Fibroblast of skin of scalp (primary cell): Measurements from ENCODE around the gene DIP2C.

Source experiments
- DNase-seq: peaks from one replicate; pipeline ENCODE4 v3.0.0-alpha.2; 2013

Gene DIP2C

DNA sequence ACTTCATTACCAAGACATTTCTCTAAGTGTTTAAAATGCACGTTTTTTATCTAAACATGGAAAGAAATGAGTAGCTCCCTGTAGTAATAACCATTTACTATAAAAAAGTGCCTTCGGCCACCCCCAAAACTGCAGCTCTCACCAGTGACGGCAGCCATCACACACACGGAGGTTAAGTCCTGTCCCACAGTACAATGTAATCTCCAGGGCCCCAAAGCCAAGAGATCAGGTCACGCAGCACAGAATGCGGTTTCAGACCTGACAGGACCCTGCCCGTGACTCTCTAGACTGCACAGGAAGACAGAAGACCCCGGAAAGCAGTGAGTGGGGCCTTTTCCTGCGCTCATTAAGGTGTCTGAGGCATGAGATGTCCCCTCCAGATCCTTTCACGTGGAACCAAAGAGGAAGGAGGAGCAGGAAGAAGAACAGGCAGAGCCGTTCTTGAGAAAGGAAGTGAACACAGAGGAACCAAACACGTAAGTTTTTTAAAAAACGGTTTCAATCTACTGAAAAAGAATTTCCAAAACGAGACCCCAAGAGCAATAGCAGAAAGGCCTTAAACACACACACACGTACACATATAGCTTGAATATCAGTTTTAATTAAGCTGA lies 428.5 kb downstream of the DIP2C start:
- no peak for DNase-seq

DNA sequence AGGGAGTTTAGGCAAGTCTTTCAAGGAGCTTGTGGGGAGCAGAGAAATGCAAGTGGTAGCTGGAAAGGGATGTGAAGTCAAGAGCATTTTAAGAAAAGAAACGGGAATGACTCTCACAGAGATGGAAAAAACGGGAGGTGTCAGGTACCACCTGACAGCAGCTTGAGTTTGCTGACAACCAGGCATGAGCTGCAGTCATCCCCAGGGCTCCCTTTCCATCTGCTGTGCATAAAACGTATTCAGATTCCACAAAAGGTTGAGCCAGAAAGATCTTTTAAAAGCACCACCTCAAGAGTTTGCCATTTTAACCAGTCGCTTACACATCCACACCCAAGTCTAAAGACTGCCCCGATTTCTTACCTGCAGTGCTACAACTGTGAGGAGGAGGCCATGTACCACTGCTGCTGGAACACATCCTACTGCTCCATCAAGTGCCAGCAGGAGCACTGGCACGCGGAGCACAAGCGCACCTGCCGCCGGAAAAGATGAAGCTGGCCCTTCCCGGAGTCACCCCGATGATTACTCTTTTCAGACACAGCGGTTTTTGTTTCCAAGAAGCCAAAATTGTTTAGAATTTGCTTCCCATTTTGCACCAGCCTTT lies 437.4 kb downstream of the DIP2C start:
- DNase-seq, result no peak

DNA sequence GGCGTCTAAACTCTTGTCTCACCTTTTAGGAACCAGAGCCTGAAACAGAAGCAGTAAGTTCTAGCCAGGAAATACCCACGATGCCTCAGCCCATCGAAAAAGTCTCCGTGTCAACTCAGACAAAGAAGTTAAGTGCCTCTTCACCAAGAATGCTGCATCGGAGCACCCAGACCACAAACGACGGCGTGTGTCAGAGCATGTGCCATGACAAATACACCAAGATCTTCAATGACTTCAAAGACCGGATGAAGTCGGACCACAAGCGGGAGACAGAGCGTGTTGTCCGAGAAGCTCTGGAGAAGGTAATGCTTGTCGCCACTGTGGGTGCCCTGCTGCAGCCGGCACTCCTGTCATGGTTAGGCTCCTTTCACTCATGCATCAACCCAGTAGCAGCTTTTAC lies 441.2 kb downstream of the DIP2C start:
- no peak for DNase-seq

DNA sequence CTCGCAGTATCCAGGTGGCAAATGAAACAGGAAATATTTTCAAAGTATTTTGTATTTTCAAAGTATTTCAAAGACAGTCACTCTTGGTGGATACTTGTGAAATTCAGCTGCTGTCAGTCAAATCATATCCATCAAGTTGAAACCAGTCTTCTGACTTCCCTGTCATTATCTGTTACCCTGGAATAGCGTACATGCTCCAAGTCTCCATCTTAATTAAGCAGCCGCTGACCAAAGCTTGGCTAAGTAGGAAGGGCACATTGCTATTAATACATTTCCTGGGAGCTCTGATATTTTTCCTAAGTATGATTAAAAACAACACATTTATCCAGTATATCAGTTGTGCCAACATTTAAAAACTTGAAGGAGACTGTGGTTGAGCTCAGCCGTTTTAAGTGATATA lies 442.0 kb downstream of the DIP2C start:
- no peak for DNase-seq

DNA sequence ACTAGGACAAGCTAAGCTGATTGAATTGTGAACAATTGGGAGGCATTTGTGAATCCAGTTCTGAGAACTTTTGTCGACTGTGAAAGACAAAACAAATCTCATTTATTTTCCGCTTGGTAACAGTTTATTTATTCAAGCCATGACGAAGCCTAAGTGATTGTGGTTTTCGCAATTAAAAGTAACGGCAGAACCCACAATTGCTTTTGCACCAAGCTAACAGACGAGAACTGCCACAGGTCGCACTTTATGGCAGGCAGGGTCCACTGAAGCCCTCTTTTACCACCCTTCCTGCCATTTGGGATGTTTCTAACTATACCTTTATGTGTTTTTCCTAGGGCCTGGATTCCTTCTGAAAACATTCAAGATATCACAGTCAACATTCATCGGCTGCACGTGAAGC lies 443.0 kb downstream of the DIP2C start:
- no peak for DNase-seq

DNA sequence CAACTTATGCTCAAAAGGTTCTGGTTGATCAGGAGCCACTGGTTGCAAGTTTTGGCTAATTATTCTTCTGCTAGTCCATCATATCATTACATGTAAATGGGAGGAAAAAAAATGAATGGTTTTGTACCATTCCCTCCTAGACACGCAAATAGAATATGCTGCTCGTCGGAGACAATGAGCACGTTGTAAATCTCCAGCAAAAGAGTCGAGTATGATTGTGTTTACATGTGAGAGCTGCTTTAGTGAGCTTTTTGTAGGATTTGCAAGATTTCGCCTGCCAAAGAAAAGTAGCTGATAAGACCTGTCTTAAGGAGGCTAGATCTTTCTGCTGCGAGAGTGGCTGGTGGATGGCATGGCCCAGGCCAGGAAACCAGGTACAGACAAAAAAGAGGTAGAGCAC lies 445.2 kb downstream of the DIP2C start:
- DNase-seq, result no peak

DNA sequence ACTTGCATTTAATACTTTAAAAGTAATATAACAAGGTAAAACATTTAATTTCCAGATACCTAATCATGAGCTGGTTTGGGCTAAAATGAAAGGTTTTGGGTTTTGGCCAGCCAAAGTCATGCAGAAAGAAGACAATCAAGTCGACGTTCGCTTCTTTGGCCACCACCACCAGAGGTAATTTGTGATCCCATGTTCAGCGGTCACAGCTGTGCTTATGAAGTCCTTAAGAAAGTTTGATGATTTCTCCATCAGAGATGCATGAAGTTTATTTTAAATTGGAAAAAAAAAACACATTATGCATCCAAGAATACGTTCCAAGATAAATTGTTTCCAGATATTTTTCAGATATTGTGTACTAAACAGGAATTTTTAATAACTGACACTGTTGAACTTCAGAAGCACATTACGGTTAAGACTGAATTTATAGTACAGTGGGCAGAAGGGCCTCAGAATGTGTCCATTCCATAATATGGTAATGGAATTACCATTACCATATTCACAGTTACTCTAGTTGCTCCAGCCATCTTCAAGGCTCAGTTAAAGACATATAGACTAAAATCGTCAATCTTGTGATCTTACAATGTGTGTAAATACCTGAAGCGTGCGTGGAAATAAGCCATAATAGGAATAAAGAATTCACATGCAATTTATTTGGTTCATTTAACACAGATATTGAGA lies 447.4 kb downstream of the DIP2C start:
- DNase-seq, result no peak

DNA sequence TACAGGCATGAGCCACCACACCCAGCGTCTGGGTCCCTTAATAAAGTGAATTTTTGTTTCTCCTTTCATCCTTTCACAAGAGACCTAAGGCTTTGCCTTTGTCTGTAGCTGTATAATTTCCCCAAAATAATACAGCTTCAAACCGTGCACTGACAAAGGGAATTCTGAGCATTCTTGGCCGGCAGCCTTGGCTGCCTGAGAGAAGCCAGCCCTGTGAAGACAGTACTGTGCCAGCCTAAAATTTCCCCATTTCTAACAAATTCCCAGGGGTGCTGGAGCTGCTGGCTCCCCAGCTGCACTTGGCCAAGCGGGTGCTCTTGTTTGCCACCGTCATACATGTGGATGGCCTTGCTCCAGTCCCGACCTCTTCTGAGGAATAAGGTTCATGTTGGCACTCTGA lies 448.0 kb downstream of the DIP2C start:
- DNase-seq, result no peak

DNA sequence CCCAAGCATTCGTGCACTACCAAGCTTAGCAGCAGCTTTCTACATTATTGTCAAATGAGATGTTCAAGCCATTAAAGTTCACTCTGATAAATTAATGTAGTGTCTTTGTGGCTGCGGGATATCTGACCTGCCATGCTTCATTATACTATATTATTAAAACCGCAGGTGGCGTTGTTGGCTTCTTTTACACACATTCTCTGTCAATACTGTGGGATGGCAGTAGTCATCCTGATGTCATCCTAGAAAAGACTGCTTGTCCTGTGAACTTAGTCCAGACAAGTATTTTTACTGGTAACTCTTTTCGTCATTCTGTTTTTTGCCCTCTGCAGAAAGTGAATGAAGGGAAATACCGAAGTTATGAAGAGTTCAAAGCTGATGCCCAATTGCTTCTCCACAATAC lies 450.4 kb downstream of the DIP2C start:
- peak; percentile 6 for DNase-seq

DNA sequence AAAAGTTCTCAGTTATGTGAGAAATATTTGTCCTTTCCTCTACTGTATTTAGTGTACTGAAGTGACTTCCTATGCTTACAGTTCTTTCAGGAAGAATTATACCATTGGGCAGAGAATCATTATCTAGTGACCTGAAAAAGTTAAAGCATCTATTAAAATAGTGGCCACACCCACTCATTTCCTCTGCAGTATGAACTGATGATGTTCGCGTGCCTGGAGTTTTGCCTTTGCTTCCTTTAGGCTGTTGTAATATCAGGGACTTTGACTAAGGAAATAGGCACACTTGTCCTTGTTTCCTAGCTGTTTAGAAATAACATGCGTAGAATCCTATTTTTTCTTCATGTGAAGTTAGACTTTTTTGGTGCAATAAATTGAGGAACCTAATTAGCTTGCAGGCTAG lies 453.6 kb downstream of the DIP2C start:
- no peak for DNase-seq

DNA sequence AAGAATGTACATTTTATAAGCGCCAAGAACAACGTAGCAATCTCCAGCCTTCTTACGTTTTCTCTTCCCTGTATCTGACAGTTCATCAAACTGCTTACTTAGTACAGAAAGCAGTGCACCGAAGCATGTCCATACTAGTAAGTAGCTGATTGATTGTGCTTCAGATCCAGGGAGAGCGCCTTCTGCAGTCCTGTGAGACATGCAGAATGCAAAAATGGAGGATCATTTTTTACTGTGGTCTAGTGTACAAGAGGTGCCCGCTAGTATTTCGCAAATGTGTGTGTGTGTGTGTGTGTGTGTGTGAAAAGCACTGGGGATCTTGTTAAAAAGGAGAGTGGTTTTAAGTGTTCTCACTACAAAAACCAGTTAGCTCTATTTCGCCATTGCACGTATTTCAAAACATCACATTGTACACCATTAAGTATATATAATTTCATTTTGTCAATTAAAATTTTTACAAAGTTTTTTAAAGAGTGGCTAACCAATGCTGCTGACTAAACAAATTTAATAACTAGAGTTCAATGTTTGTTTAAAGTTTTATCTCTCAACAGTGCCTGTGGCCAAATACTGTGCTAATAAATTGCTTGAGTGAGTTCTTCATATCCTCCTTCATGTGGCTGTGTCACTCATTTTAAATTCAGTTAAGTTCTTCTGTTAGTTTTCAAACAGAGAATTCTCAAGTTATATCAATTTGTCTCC lies 454.6 kb downstream of the DIP2C start:
- no peak for DNase-seq

DNA sequence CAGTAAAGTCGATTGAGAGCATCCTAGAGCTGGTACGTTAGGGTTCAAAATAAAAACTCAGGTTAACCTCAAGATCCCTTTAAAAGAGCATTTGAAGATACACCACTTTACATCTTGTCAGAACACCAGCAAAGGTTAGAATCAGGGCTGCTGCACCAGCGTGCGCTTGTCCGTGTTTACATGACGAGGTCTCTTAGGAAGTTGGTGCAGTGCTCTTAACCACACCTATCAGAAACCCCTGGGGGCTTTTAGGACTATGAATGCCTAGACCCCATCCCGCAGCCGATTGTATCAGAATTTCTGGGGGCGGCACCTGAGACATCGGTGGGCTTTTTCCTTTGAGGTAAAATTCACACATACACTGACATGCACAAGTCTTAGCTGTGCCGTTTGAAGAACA lies 456.6 kb downstream of the DIP2C start:
- no peak for DNase-seq

DNA sequence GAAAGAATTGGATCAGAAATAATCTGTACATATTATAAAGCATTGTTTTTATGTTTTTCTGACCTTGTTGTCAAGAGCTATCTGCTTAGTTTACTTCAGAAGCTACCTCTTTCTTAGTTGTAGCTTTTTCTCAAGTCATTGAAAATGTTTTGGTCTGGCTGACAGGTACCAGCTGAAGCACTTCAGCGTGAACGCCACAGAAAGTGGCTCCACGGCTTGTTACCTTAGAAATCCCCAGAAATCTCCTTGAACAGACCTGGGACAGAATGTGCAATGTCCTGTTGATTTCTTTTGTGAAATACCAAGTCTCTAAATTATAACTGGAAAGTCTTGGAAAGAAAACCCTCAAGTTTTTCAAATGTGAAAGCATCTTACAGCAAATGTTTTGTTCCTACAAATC lies 457.4 kb downstream of the DIP2C start:
- no peak for DNase-seq

DNA sequence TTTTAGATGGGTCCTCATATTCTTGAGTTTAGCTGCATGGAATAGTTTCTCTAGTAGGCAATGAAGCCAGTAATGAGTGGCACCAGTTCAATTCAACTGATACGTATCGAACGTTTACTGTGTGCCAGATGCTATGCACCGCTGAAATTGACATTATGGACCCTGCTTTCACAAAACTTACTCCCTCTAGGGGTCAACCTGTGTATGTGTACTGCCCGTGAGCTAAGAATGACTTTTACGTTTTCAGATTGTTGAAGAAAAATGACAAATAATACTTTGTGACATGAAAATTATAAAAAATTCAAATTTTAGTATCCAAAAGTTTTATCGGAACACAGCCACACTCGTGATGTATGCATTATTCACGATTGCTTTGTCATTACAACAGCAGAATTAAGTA lies 458.7 kb downstream of the DIP2C start:
- peak; percentile 17 for DNase-seq

DNA sequence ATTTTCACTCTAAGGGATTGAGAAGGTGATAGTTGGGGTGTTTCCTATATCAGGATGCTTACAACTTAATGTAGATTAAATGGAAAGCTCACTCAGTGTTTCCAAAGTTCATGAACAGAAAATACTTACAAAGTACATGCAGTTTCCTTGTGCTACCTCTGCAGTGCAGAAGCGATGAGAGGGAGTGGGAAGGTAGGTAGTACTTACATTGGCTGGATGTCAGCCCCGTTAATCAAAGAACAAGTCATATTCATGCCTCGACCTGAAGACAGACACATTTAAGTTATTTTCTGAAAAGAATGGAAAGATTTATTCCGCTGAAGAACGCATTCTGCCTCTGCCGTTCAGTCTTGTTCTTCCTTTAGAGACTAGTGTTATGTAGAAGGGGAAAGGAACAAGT lies 461.1 kb downstream of the DIP2C start:
- no peak for DNase-seq

DNA sequence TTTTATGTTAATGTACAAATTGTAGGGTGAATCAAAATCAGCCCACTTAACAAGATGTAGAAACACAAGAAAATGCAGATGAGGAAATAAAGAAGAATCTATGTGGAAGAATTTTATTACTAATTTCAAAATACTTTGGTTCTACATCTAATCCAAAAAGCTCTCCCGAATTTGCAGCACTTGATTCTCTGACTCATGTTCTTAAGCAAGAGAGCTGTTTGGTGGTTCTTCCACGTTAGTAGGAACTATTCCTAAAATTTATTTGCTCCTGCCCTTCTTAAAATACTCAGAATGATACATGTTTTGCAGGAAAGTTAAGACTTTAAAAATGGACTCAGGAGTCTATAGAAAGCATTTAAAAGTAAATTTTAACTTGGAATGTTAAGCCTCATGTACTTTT lies 462.5 kb downstream of the DIP2C start:
- DNase-seq, result peak; percentile 6

DNA sequence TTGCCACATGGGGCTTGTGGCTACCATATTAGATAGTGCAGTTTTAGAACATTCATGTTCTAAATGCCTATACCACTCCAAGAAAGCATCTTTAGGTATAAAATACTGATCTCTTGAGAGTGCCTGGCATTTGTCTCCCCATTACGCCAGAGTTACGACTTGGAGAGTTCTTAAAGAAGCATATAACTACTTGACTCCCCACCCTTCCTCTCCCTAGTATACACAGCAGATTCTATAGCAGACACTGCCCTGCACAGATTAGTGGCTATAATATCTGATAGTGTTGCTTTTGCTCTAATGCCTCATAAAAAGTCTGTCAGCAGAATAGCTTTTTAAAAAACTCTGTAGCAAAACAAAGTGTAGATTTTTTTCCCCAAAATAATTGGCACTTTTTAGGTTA lies 463.4 kb downstream of the DIP2C start:
- no peak for DNase-seq

DNA sequence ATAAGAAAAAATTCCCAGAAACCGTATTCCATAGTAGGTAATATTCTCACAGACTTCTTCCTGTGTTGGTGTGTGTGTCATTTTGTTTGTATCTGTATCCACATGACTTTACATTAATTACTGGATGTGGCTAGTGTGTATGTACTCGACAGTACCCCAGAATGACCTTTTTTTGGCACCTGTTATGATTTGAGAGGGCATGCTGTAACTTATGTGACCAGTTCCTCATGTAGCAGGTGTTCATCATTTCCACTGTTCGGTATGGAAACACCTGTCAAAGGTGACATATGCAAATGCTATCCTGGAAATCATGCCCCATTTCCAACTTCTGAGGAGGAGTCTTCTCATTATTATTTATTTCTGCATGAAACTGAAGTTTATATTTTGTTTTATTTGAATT lies 464.9 kb downstream of the DIP2C start:
- DNase-seq, result no peak
